MCF 10A (cell line): Measurements from ENCODE around the gene HTRA3. TPM values are rescaled to one million over a fixed set of nuclear protein-coding genes. Genes with fewer than 3 reads are reported as not detected.

Experiments
- BruUV-seq: library from RNA; stranded (reverse); fragments of 400-500 nt; replicated peaks from 2 replicates; lab custom pipeline; 2021; lab: Mats Ljungman, UMichigan
- CTCF ChIA-PET: fragments of 300-600 bp; sonication (Branson Sonifier 250); formaldehyde crosslinking; extraction: SDS; loops from one replicate; lab custom pipeline; 2021; ENCODE audit warnings: antibody characterized with exemption, inconsistent platforms; lab: Yijun Ruan, JAX
- POLR2A ChIA-PET: fragments of 300-600, 350-650 bp; sonication (Branson Sonifier 250); formaldehyde crosslinking; extraction: SDS; loops from one replicate; lab custom pipeline; 2020; ENCODE audit warnings: antibody characterized with exemption, inconsistent platforms; lab: Yijun Ruan, JAX
- DNase-seq: peaks from one replicate; pipeline ENCODE4 v3.0.0-alpha.2; 2018; ENCODE audit not compliant: unreplicated experiment
- H3K27ac Mint-ChIP-seq: one replicate; pipeline ENCODE4 v1.8.0; 2022; ENCODE audit warnings: mild to moderate bottlenecking, low read depth, mixed read lengths; ENCODE audit not compliant: unreplicated experiment
- H3K27me3 Mint-ChIP-seq: one replicate; pipeline ENCODE4 v1.8.0; 2022; ENCODE audit warnings: mixed read lengths; ENCODE audit not compliant: insufficient read depth, unreplicated experiment
- H3K36me3 Mint-ChIP-seq: one replicate; pipeline ENCODE4 v1.8.0; 2022; ENCODE audit warnings: mild to moderate bottlenecking, moderate library complexity, mixed read lengths; ENCODE audit not compliant: insufficient read depth, unreplicated experiment
- H3K4me1 Mint-ChIP-seq: one replicate; pipeline ENCODE4 v1.8.0; 2022; ENCODE audit warnings: mixed read lengths; ENCODE audit not compliant: insufficient read depth, unreplicated experiment
- H3K4me3 Mint-ChIP-seq: one replicate; pipeline ENCODE4 v1.8.0; 2022; ENCODE audit warnings: mild to moderate bottlenecking, moderate library complexity, mixed read lengths; ENCODE audit not compliant: unreplicated experiment
- H3K9me3 Mint-ChIP-seq: one replicate; pipeline ENCODE4 v1.8.0; 2022; ENCODE audit warnings: mixed read lengths; ENCODE audit not compliant: unreplicated experiment
- CTCF ChIP-seq: fragments of 200-600 bp; IDR thresholded peaks from one replicate; pipeline ENCODE4 v1.8.0; 2022; ENCODE audit warnings: antibody characterized with exemption, mild to moderate bottlenecking; ENCODE audit not compliant: unreplicated experiment
- intact Hi-C: fragments of 100-400 bp; cut with micrococcal nuclease; formaldehyde crosslinking; loops from 2 replicates; pipeline ENCODE4 v1.14.1; 2022
- total RNA-seq: library from RNA; stranded (reverse); gene quantifications from 2 replicates; pipeline ENCODE4 v1.2.3, GENCODE V29; 2022

The HTRA3 gene
- total RNA-seq, 1 experiment from 2014 or later: not detected

GRCh38 chr4:8233672-8234484, 35.7 kb upstream of the HTRA3 start:
- DNase-seq: no peak
- POLR2A ChIA-PET: no interaction called here
- TF ChIP-seq CTCF: no peak
- Mint-ChIP-seq H3K9me3 (no peaks in the 10 kb centered on the region), H3K27me3 (no peaks in the 10 kb centered on the region), H3K27ac (no peak overlapping the region), H3K36me3 (peaks cover 9% of the 10 kb centered on the region), H3K4me3 (no peak overlapping the region), H3K4me1 (no peaks in the 10 kb centered on the region)
- CTCF ChIA-PET: no interaction called here
- no TSS peak for BruUV-seq
- intact Hi-C loops: no loop called here

DNA sequence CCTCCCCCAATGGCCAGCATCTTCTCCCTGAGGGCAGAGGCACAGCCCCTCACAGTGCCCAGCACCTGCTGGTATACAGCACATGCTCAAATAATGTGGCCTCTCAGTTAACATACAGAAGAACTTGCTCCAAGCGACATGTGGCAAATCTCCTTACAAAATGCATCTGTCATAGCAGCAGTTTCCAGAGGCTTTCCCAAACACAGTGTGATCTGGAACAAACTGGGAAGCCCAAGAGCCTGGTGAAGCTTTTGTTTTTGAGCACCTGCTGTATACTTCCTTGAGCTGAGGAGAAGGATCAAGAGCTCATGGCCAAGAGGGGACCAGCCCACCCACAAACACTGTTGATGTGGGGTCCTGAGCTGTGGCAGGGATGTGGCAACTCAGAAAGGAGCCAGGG, 34.8 kb upstream of the HTRA3 start:
- Mint-ChIP-seq H3K27ac (no peak overlapping the region), H3K4me3 (no peak overlapping the region), H3K36me3 (peaks cover 9% of the 10 kb centered on the region), H3K4me1 (no peaks in the 10 kb centered on the region), H3K27me3 (no peaks in the 10 kb centered on the region), H3K9me3 (no peaks in the 10 kb centered on the region)
- intact Hi-C loops: no loop called here
- BruUV-seq: no TSS peak
- ChIA-PET POLR2A (no interaction called here), CTCF (interaction anchor here (1.3 kb wide), 1 partner anchor 168 kb away, joined by 3 read pairs; no protein-coding TSS in a partner anchor)
- no peak for TF ChIP-seq CTCF
- no peak for DNase-seq

GRCh38 chr4:8235224-8235623, 34.3 kb upstream of the HTRA3 start:
- no peak overlapping the region for H3K27ac Mint-ChIP-seq
- no TSS peak for BruUV-seq

More at GRCh38 chr4:8235224-8235623, 34.3 kb upstream of the HTRA3 start:
- TF ChIP-seq CTCF: no peak
- H3K27me3 Mint-ChIP-seq: no peaks in the 10 kb centered on the region
- no peak overlapping the region for H3K4me3 Mint-ChIP-seq
- H3K36me3 Mint-ChIP-seq: peaks cover 9% of the 10 kb centered on the region
- no peaks in the 10 kb centered on the region for H3K4me1 Mint-ChIP-seq
- no peak for DNase-seq
- intact Hi-C loops: no loop called here
- no peaks in the 10 kb centered on the region for H3K9me3 Mint-ChIP-seq
- CTCF ChIA-PET: interaction anchor here (0.9 to 1.3 kb wide), 2 partner anchors 40 to 168 kb away, joined by 3 read pairs; no protein-coding TSS in a partner anchor
- POLR2A ChIA-PET: no interaction called here
